ENCODE results near the gene ABCC12.

DNA sequence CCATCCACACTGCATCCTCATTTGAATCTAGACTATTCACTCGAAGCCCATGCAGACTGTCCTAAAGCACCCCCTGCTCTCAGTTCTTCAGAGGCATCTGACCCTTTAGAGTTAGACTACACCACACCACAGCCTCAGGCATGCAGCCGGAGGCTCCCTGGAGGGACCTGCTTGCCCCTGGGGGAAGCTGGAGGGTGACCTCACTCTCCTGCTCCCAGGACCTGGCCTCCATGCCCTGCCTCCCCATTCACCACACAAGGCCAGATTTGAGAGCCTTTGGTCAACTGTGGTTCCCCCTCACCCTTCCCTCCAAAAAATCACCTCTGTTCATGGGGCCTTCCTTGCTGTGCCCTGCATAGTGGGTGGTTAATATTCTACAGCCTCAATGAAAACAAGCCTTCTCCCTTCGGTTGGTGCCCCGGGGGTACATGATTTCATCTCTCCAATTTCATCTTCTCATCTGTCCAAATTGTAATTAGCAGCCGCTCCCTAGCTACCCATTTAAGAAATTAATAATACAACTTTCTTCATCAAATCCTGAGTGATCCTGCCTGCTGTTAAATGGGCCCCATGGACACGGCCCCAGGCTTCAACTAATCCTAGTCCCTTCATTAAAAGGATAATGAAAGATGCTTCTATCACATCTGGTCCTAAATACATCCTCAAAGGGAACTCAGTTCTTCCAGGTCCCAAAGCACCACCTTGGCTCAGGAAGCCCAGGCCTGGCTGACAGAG lies 24.4 kb downstream of the ABCC12 start:
- TF ChIP-seq JUN (IDR thresholded peaks at IDR 0.05; ENCODE audit: low read depth, low read length) (no peak), CTCF (IDR thresholded peaks at IDR 0.05; ENCODE audit: control extremely low read depth in 1 of 3, insufficient read depth in 1 of 3, low read depth in 1 of 3, low read length in 3 of 3) (no peak), POLR2AphosphoS5 (IDR thresholded peaks at IDR 0.05; ENCODE audit: low read depth, low read length) (no peak), POLR2A (IDR thresholded peaks at IDR 0.05; ENCODE audit: control extremely low read depth in 1 of 2, low read depth in 2 of 2, low read length in 2 of 2) (no peak), CREB1 (IDR thresholded peaks at IDR 0.05) (no peak), KDM1A (IDR thresholded peaks at IDR 0.05; ENCODE audit: borderline replicate concordance, low read length) (no peak), GABPA (IDR thresholded peaks at IDR 0.05; ENCODE audit: borderline replicate concordance, insufficient read depth, low read length) (no peak), JUND (IDR thresholded peaks at IDR 0.05; ENCODE audit: low read length) (no peak), KDM5A (IDR thresholded peaks at IDR 0.05; ENCODE audit: low read length) (no peak), EZH2 (IDR thresholded peaks at IDR 0.05; ENCODE audit: low read depth, low read length, severe bottlenecking) (no peak), SIX5 (IDR thresholded peaks at IDR 0.05; ENCODE audit: low read depth, low read length) (no peak), RFX5 (IDR thresholded peaks at IDR 0.05; ENCODE audit: borderline replicate concordance, low read depth, low read length) (no peak)
- TF ChIP-seq, protein P1, sequence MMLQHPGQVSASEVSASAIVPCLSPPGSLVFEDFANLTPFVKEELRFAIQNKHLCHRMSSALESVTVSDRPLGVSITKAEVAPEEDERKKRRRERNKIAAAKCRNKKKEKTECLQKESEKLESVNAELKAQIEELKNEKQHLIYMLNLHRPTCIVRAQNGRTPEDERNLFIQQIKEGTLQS (IDR thresholded peaks at IDR 0.05; ENCODE audit: insufficient read depth, low read depth, low read length) = no peak

All from H1 (cell line).